Measurements from ENCODE around the gene WDR54. TPM values are rescaled to one million over a fixed set of nuclear protein-coding genes. Genes with fewer than 3 reads are reported as not detected.

Gene WDR54
- total and polyA plus RNA-seq, 10 of the 15 experiments (the other 5 are each of a cell fraction or from before 2014, with no cell fraction given) = 38.2 to 116 (median 89.1) TPM

GRCh38 chr2:74421221-74421870 lies at the start of gene WDR54, which contains the start of gene C2orf81 (continued):
- no peak for TF ChIP-seq IRF5 (IDR thresholded peaks at IDR 0.05; ENCODE audit: borderline replicate concordance)
- TF ChIP-seq SRF (IDR thresholded peaks at IDR 0.05; ENCODE audit: low read depth in 2 of 2, low read length in 2 of 2) = no peak
- TF ChIP-seq SMARCA5 (IDR thresholded peaks at IDR 0.05) = peak; percentile 71; the same call in 1 of the 2 replicates
- peak; percentile 22; the same call in 1 of the 2 replicates for TF ChIP-seq ZSCAN29 (IDR thresholded peaks at IDR 0.05)
- peak; percentile 55 for TF ChIP-seq NBN (IDR thresholded peaks at IDR 0.05)
- peak; percentile 89 for TF ChIP-seq SMAD5 (IDR thresholded peaks at IDR 0.05; ENCODE audit: low read depth)
- peak; percentile 99 for TF ChIP-seq BMI1 (IDR thresholded peaks at IDR 0.05; ENCODE audit: borderline replicate concordance)
- peak; percentile 86 for TF ChIP-seq PML (IDR thresholded peaks at IDR 0.05; ENCODE audit: low read length)

- ATAC-seq (no peak), FAIRE-seq (no peak), DNase-seq (ENCODE audit: low read depth, low spot score) (no peak)
- no peaks in the 10 kb centered on the region for H3K9me3 ChIP-seq (replicated peaks; ENCODE audit: control insufficient read depth, insufficient read depth, low read length)
- H3K9ac ChIP-seq (ENCODE audit: control insufficient read depth, insufficient read depth, low read length) = no peak overlapping the region
- H3K36me3 ChIP-seq (ENCODE audit: control insufficient read depth in 2 of 2, insufficient read depth in 2 of 2, low read length in 1 of 2) = peaks cover 19 to 24% of the 10 kb centered on the region in 2 experiments; a peak in 3 of 4 replicates
- POLR2A ChIA-PET = no interaction called here
- WGBS (ENCODE audit: insufficient coverage, insufficient replicate concordance, low lambda C conversion rate, missing lambda C conversion rate) = 92% methylated on average over 6 of the region's 6 CpGs
- H3K4me3 ChIP-seq = no peak overlapping the region
- H3K27me3 ChIP-seq (replicated peaks in 1 of 2; ENCODE audit: control insufficient read depth in 2 of 2, insufficient read depth in 2 of 2, low read length in 1 of 2) = no peaks in the 10 kb centered on the region
- RAD21 ChIA-PET (ENCODE audit: unreplicated experiment) = no interaction called here
- in situ Hi-C loops (cut with MboI) (no loop called here), intact Hi-C loops (cut with micrococcal nuclease; ENCODE audit: unreplicated experiment) (no loop called here)
- H3K4me2 ChIP-seq (ENCODE audit: control insufficient read depth, insufficient read depth) = no peak overlapping the region
- CTCF ChIA-PET = no interaction called here
- H4K20me1 ChIP-seq (ENCODE audit: control insufficient read depth, insufficient read depth) = no peaks in the 10 kb centered on the region
- no TSS peak for BruUV-seq (replicated peaks)
- SMC1A ChIA-PET (ENCODE audit: uncharacterized antibody, unreplicated experiment) = no interaction called here
- no peak overlapping the region for H3K27ac ChIP-seq (ENCODE audit: control insufficient read depth, insufficient read depth)
- H2AFZ ChIP-seq (ENCODE audit: control insufficient read depth, low read depth, low read length) = no peak overlapping the region
- H3K4me1 ChIP-seq (ENCODE audit: control insufficient read depth, insufficient read depth, low read length) = no peaks in the 10 kb centered on the region
- H3K79me2 ChIP-seq (ENCODE audit: control insufficient read depth, insufficient read depth, low read length) = no peaks in the 10 kb centered on the region
- TF ChIP-seq ZNF592 (IDR thresholded peaks at IDR 0.05) = no peak
- no peak for TF ChIP-seq IKZF1 (conservative IDR thresholded peaks at IDR 0.05)
- TF ChIP-seq USF2 (IDR thresholded peaks at IDR 0.05; ENCODE audit: borderline replicate concordance, low read depth, low read length) = no peak
- TF ChIP-seq CBFB (IDR thresholded peaks at IDR 0.05; ENCODE audit: low read depth) = no peak
- no peak for TF ChIP-seq JUND (IDR thresholded peaks at IDR 0.05; ENCODE audit: low read depth, low read length)
- no peak for TF ChIP-seq SIN3A (IDR thresholded peaks at IDR 0.05; ENCODE audit: low read depth, low read length)
- TF ChIP-seq RBBP5 (conservative IDR thresholded peaks at IDR 0.05) = no peak
- TF ChIP-seq MYC (IDR thresholded peaks at IDR 0.05; ENCODE audit: insufficient read depth, insufficient read length, insufficient replicate concordance, low read length, severe bottlenecking) = no peak
- TF ChIP-seq POU2F2 (IDR thresholded peaks at IDR 0.05; ENCODE audit: borderline replicate concordance, low read depth, low read length) = no peak
Observed at GRCh38 chr2:74372674-74373073, 48.9 kb upstream of the WDR54 start.

Measured in GM12878 (cell line).